ENCODE results near the gene TMBIM1.
"Not testable (repeated sequence)": the region's sequence is repeated elsewhere in the genome, so short reads cannot be mapped to it uniquely, and the experiment has no call there.

The TMBIM1 gene

GRCh38 chr2:218291318-218292047 lies 820 bp downstream of the TMBIM1 start:
- no peak for DNase-seq (ENCODE audit: low read depth)

GRCh38 chr2:218290316-218291261 lies 1.7 kb downstream of the TMBIM1 start:
- no peak for DNase-seq (ENCODE audit: low read depth)

DNA sequence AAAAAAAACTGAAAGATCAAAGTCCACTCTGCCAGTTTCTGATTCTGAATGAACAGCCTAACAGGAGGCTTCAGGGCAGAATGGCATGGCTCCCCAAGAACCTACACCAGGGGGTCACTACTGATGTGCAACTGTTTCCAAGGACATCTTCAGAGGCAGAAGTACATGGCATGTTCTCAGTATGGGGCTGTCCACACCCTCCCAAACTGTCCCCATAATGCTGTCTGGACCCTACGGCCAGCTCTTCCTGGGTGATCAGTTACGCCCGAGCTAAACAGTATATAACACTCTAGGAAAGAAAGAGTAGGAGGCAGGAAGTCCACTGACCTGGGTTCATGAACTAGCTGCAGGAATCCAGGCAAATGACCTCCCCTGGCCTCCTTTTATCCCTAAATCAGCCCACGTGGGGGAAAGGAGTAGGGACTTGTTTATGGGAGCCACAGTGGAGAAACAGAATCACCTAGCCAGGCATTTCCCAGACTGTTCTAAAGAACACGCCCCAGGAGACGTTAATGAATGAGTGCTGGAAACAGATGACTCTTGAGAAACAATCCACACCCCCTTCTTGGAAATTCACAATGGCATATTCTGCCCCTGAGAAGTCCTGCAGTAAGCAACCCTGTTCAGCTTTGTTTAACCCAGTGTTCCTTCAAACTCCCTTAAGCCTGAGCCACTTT lies 2.5 kb downstream of the TMBIM1 start:
- peak; percentile 61 for DNase-seq (ENCODE audit: low read depth)

DNA sequence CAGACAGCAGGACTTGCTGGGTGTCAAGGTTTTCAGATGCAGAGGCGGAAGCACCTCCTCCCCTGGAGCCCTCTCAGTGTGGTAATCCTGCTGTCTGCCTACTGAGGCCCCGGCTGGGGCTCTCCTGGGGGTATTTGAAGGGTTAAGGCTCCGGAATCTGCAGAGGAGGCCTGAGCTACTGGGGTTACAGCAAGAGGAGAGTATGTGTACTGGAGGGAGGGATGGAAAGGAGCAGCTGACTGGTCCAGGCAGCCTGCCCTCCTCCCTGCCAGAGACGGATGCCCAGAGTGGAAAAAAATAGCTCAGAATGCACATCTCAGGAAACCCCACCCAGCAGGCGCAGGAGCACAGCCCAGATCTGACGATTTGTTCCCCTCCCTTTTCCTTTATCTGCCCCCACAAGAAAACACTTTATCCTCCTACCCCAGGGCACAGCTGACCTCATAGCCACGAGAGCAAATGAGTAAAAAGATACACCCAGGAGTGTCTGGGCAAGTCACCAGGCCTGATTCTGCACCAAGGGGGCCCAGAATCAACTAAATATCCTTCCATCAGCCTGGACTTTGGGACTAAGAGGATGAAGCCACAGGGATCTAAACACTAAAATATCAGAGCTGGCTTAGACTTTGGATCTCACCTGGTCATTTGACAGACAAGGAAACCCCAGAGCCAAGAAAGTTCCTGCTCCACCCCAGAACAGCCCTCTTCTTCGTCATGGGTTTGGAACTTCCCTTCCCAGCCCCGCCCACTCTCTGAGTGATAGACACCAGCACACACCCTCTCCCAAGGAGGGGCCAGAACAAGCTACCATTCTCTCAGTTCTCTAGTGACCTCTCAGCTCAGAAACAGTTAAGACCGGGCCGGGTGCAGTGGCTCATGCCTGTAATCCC lies 5.5 kb downstream of the TMBIM1 start:
- peak; percentile 97 for DNase-seq (ENCODE audit: low read depth)

DNA sequence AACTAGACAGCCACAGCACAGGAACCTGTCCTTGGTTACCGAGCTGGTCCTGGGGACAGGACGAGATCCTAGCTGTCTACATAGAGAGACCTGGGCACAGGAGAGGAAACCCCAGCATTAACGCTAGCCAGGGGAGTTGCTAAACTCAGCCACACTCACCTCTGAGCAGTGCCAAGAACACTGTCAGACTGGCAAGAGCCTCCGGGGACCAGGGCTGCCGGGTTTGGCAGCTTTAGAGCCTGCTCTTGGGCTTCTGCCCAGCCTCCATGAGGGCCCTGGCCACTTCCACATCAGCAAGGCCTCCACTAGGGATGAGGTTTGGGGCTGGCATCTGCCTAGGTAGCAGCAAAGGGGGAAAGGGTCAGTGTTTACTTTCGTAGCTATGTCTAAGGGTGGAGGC lies 6.7 kb downstream of the TMBIM1 start:
- peak; percentile 66 for DNase-seq (ENCODE audit: low read depth)

GRCh38 chr2:218284106-218284811 lies 8.0 kb downstream of the TMBIM1 start:
- DNase-seq (ENCODE audit: low read depth): peak; percentile 76

- no peak for DNase-seq (ENCODE audit: low read depth)
Measured at GRCh38 chr2:218282173-218282991, 9.9 kb downstream of the TMBIM1 start.

- DNase-seq (ENCODE audit: low read depth): no peak
Measured at GRCh38 chr2:218281449-218281848, 10.9 kb downstream of the TMBIM1 start.

- DNase-seq (ENCODE audit: low read depth): no peak
Measured at GRCh38 chr2:218280260-218280870, 11.9 kb downstream of the TMBIM1 start.

DNA sequence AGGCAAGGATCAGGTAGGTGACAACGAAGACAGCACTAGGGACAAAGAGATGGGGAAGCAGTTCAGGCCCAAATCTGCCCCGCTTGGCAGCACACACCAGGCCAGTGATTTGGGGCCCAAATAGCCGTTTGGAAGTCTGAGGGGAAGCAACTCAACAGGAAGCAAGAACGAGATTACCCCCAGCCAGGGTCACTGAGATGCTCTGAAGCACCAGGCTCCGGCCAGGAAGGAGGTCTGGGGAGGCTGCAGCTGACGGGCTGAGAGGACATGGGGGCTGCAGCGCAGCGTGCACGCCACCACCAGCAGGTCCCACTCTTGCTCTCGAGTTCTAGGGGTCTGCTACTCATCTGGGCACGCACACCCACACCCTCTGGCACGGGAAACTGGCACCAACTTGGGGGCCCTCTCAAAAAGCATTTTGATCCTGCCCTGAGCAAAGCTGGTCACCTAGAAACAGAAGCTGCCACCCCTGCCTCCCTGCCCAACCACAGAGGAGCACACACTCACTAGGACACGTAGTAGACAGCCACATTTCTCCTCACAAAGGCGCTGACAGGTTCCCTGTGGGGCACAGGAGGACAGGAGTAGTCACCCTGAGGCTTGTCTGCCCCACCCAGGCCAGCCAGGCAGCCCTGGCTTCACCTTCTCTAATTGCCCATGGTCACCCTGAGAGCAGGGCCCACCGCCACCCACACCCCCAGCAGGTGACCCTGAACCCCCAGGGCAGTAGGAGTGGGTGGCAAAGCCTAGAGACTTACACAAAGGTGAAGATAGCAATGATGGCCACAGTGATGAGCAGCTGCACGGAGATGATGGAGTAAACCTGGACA lies 13.6 kb downstream of the TMBIM1 start:
- DNase-seq (ENCODE audit: low read depth): no peak

DNA sequence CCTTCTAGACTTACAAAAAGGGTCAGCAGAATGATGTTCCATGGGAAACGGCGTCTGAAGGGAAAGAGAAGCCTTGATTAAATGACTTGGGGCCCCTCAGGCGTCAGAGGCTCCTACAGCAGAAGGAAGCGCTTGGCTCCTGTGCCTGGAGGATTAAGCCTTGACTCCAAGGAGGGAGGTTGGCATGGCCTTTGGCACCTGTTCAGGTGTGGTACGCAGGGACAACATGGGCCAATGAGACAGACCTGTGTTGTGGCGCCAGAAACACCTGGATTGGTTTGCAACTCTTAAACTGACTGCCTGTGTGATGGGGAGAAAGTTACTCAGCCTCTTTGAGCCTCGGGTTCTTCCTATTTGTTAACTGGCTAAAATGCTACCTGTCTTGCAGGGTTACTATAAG lies 14.4 kb downstream of the TMBIM1 start:
- no peak for DNase-seq (ENCODE audit: low read depth)

GRCh38 chr2:218276986-218277755 lies 15.1 kb downstream of the TMBIM1 start:
- no peak for DNase-seq (ENCODE audit: low read depth)

DNA sequence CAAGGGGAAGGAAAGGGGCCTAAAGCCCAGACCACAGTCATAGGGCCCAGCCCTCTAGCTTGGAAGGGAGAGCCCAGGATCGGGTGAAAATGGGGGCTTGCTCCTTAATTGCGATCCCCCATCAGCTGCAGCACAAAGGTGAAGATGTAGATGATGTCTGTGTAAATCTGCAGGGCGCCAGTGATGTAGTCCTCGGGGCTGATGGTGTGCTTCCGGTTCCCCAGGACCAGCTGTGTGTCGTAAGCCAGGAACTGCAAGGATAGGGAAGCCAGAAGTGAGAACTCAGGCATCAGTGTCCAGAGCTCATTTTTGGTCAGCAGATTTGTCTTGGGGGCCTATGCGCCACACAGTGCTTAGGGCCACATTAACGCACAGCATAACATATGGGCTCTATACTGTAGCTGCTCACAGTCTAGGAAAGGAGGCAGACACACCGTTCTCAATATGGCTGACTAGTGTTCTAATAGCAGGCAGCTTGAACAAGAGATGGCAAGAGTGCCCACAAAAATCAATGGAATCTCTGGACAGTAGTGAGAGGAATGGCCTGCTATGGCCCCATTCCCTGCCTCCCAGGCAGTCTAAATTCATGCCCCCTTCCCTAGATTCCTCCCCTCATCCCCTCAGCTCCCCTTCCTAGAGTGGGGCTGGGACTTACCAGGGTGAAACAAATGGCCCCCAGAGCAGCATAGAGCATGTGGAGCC lies 16.8 kb downstream of the TMBIM1 start:
- no peak for DNase-seq (ENCODE audit: low read depth)

DNA sequence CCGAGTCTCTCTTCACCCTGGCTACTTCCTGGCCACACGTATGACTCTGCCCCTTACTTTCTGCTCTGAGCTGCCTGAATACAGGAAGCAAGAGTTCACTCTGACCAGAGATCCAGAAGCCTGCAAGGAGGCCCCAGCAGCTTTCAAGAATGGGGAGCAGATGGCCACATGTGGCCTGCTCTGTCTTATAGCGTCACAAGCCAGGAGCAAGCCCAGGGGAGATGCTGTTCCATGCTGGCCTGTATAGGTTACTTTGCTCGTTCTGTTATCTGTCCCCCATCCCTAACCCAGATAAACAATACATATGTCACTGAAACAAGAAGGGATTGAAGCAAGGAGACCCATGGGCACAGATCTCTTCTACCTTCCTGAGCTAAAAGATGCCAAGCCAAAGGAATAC lies 17.7 kb downstream of the TMBIM1 start:
- no peak for DNase-seq (ENCODE audit: low read depth)

DNA sequence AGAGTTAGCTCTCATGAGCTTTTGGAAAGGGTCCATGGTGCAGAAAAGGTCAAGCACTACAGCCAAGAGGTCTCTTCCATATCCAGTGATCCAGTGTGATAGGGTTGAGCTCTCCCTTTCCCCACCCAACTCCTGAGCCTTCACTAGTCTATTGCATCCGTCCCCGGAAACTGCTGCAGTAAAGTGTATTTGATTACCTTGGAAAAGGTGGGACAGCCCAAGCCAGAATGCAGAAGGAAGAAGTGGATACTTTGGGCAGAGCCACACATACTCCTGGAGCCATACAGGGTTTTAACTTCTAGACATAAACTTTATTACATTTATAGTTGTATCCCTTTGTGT lies 18.4 kb downstream of the TMBIM1 start:
- no peak for DNase-seq (ENCODE audit: low read depth)

- DNase-seq (ENCODE audit: low read depth): not testable (repeated sequence)
Measured at GRCh38 chr2:218273214-218273907, 18.9 kb downstream of the TMBIM1 start.
